Measurements from ENCODE around the gene CCDC81. TPM values are rescaled to one million over a fixed set of nuclear protein-coding genes. Genes with fewer than 3 reads are reported as not detected.
A peak's percentile ranks its signal among the peaks of the same experiment; 100 is the strongest.

Gene CCDC81
- total RNA-seq, 1 donor, result 0.36 TPM

- no peak for TF ChIP-seq CTCF (IDR thresholded peaks at IDR 0.05; ENCODE audit: insufficient read depth, low read length)
- H3K4me3 ChIP-seq (ENCODE audit: low read depth, low read length), result no peak overlapping the region
- DNase-seq (ENCODE audit: low read depth), result no peak
Observed at GRCh38 chr11:86447763-86448480, 73.2 kb downstream of the CCDC81 start.

- no peak for DNase-seq (ENCODE audit: low read depth)
- no peak overlapping the region for H3K4me3 ChIP-seq (ENCODE audit: low read depth, low read length)
- no peak for TF ChIP-seq CTCF (IDR thresholded peaks at IDR 0.05; ENCODE audit: insufficient read depth, low read length)
Observed at GRCh38 chr11:86449993-86450629, 75.4 kb downstream of the CCDC81 start.

GRCh38 chr11:86453290-86454030, 78.8 kb downstream of the CCDC81 start:
- DNase-seq (ENCODE audit: low read depth), result no peak
- no peak overlapping the region for H3K4me3 ChIP-seq (ENCODE audit: low read depth, low read length)
- TF ChIP-seq CTCF (IDR thresholded peaks at IDR 0.05; ENCODE audit: insufficient read depth, low read length), result no peak

GRCh38 chr11:86456075-86456939, 81.6 kb downstream of the CCDC81 start:
- DNase-seq (ENCODE audit: low read depth), result peak; percentile 88
- TF ChIP-seq CTCF (IDR thresholded peaks at IDR 0.05; ENCODE audit: insufficient read depth, low read length), result peak; percentile 92
- H3K4me3 ChIP-seq (ENCODE audit: low read depth, low read length), result no peak overlapping the region

GRCh38 chr11:86458294-86459001, 83.8 kb downstream of the CCDC81 start:
- H3K4me3 ChIP-seq (ENCODE audit: low read depth, low read length), result no peak overlapping the region
- no peak for TF ChIP-seq CTCF (IDR thresholded peaks at IDR 0.05; ENCODE audit: insufficient read depth, low read length)
- peak; percentile 41 for DNase-seq (ENCODE audit: low read depth)

- DNase-seq (ENCODE audit: low read depth), result peak; percentile 70
- TF ChIP-seq CTCF (IDR thresholded peaks at IDR 0.05; ENCODE audit: insufficient read depth, low read length), result no peak
- no peak overlapping the region for H3K4me3 ChIP-seq (ENCODE audit: low read depth, low read length)
Observed at GRCh38 chr11:86459002-86459385, 84.3 kb downstream of the CCDC81 start.

All from fibroblast of the aortic adventitia (primary cell).